Activated T-cell treated with anti-CD3 and anti-CD28 coated beads, Interleukin-2, amount 50 U/mL, for 1 hour (primary cell): ENCODE data around the gene TNFRSF21.

ENCODE experiments used
- DNase-seq: peaks from one replicate; pipeline ENCODE4 v3.0.0-alpha.2; 2020

Gene TNFRSF21

DNA sequence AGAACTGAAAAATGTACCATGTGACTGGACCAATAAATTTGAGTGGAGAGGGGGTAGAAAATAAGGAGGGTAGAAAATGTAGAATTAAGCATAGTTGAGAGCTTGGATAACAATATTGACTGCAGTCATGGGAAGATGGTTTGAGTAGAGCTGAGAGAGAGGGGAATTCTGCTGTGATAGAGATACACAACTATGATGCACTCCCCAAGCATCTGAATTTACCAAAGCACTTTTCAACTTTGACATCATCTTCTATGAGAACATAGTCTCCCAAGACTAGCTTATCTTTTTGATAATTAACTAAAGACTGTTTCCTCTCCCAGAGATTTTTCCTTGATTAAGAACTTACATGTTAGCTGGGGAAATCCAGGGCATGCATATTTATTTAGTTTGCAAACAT lies 103.1 kb downstream of the TNFRSF21 start:
- no peak for DNase-seq

DNA sequence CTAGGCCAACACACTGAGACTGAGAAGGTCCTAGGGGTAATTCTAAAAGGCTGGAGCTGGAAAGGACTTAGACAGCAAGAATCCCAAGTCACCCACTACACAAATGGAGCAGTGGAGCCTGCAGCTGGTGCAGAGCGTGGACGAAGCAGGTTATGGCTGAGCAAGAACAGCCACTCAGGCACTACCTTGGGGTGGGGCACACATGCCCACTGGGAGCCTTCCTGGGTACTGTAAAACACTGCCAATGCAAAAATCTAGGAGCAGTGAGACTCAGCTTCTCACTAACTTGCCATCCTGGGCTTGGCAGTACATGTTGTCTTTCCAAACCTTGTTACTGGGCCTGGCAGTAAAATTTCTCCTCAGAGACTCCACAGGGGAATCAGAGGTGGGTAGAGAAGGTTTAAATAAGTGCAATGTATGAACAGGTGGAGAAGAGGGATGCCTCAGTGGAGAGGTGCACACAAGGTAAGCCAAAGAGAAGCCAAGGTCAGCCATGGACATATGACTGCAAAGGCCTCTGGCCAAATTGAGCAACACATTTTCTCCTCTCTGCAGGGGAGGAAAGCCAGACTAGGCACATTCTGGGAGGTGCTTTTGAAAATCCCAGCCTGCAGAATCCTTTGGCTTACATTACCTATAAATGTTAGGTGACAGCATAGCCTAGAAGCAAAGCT lies 105.6 kb downstream of the TNFRSF21 start:
- DNase-seq = no peak

- no peak for DNase-seq
Measured at GRCh38 chr6:47203266-47203937, 106.3 kb downstream of the TNFRSF21 start.

- no peak for DNase-seq
Measured at GRCh38 chr6:47202644-47203205, 107.0 kb downstream of the TNFRSF21 start.

GRCh38 chr6:47200536-47201334 lies 109.0 kb downstream of the TNFRSF21 start:
- DNase-seq = no peak

GRCh38 chr6:47197682-47198640 lies 111.7 kb downstream of the TNFRSF21 start:
- no peak for DNase-seq

DNA sequence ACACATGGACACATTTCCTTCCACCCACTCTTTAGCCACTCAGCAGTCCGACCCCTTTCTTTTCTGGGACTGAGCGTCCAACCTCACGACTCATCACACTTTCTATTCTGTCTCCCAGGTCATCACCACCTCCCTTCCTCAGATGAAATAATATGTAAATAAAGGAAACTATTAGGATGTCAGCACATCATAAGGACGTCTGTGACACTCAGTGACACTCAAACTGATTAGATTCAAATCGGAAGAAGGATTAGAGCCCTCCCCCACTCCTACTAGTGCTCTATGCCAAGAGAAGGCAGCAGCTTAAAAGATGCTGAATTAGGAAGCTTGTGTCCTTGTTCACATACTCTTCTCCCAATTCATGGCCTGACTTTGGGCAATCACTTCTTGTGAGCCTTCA lies 113.6 kb downstream of the TNFRSF21 start:
- no peak for DNase-seq

DNA sequence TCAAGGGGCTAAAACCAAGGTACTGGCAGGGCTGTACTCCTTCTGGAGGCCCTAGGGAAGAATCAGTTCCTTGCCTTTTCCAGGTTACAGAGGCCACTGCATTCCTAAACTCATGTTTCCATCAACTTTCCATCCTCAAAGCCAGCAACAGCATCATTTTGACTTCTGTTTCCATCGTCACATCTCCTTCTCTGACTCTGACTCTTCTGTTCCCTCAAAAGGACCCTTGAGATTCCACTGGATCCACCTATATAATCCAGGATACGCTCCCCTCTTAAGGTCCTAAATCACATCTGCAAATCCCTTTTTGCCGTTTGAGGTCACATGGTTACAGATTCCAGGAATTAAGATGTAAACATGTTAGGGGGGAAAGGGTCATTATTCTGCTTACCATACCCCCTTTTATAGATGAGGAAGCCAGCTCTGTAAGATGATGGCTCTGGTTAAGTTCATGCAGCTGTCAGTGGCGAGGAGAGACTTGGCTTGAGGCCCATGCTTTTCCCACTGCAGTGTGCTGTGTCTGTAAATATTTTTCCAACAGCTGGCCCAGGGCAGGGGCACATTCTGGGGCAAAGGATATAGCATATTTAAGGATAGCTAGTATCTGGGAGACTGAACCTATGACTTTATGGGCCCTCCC lies 114.6 kb downstream of the TNFRSF21 start:
- DNase-seq = no peak

GRCh38 chr6:47188588-47189021 lies 121.1 kb downstream of the TNFRSF21 start:
- no peak for DNase-seq

DNA sequence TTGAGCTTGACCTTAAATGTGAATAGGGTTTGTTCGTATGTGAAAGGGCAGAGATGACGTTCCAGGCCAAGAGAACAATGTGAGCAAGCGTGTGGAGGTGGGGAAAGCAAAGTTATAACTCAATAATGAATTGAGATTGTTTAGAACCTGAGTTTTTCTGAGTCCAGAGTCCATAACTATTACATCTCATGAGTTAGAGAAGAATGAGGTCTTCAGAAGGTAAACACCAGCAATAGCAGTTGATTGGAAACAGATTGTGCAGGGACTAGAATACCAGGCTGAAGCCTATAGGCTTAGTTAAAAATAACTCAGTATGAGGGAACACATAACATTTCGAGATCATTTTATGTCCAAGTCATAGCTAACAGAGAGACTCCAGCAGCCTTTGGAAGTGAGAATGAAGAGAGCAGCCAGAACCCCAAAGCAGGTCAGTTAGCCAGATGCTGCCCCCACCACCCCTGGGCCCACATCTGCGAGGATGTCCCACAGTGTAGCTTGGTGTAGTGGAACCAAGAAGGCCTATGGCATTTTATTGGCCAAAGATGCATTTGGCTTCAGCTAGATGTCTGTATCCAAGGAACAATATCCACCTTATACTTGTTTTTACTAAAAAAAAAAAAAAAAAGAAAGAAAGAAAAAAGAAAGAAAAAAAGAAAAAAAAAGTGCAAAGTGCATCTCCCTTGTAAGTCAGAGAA lies 121.7 kb downstream of the TNFRSF21 start:
- no peak for DNase-seq

DNA sequence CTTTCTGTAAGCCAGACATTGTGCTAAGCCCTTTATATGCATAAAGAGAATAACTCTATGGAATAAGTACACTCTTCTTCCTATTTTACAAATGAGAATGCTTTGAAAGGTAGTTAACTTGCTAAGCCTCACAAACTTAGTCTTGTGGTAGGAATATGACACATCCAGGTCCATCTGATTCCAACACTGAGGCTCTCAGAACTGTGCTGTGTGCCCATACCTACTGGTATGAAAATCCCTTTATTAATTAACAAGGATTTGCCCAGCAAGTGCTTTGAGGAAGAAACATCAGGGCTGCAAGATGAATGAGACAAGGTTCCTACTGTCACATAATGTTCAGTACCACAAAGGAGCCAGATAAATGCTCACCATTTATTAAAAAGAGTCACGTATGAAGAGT lies 122.6 kb downstream of the TNFRSF21 start:
- no peak for DNase-seq

DNA sequence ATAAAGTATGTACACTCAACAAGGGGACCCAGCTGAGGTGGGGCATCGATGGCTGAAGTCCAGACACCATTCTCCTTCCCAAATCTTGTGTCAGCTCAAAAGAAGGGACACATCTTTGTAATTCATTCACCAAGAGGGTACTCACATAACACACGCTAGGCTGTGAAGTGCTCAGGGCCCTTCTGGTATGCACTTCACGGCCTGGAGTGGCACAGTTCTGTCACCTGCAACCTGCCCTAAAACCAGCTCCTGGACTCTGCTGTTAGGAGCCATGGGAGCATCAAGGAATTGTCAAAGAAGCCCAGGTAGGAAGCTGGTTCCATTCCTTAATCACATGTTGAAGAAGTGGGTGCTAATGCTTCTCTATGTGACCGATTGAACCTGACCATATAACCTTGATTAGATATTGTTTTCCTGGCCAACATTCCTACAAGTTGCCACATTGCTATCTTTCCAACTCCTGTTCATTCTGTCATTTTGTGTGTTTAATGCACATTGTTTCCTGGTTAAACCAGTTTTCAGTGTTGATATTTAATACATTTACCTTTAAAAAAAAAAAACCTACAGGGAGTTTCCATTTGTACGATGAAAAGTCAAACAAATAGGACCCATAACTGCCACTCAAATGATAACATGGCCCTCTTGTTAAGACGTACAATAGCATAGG lies 127.3 kb downstream of the TNFRSF21 start:
- DNase-seq = no peak

GRCh38 chr6:47181681-47182080 lies 128.0 kb downstream of the TNFRSF21 start:
- DNase-seq = no peak
